K562 (cell line): ENCODE data around the gene FZD4. TPM values are rescaled to one million over a fixed set of nuclear protein-coding genes. Genes with fewer than 3 reads are reported as not detected.

Experiments
- ATAC-seq: fragments of 200-7000 bp; cut with Tn5 transposase; 3 replicates; pipeline ENCODE4 v1.9.1; 2020; ENCODE audit warnings: moderate library complexity
- BruUV-seq: library from RNA; stranded (reverse); fragments of 400-500 nt; replicated peaks from 2 replicates; lab custom pipeline; 2021; lab: Mats Ljungman, UMichigan
- CTCF ChIA-PET: fragments of 300-600 bp; formaldehyde crosslinking; extraction: SDS; loops from one replicate; lab custom pipeline; 2021; ENCODE audit warnings: low intra/inter-chr PET ratio; lab: Yijun Ruan, JAX
- POLR2A ChIA-PET: fragments of 300-600, 350-650 bp; sonication (Branson Sonifier 250); formaldehyde crosslinking; extraction: SDS; loops from one replicate; lab custom pipeline; 2021; ENCODE audit warnings: antibody characterized with exemption, inconsistent platforms; lab: Yijun Ruan, JAX
- DNase-seq, 4 experiments: peaks; one replicate each; pipeline versions ENCODE4 v3.0.0 to v3.0.0-alpha.2; 2011 to 2018; ENCODE audit warnings: low spot score in 3 of 4, mixed read lengths in 3 of 4; ENCODE audit errors: extremely low read depth in 1 of 4
- FAIRE-seq: peaks from 2 replicates; lab custom pipeline; 2011; peaks lifted over from hg19 to GRCh38; lab: Jason Lieb, UNC
- H2AFZ ChIP-seq: 2 replicates; pipeline ENCODE4 v1.6.0; 2011; ENCODE audit warnings: low read depth, low read length, control low read depth, inconsistent platforms
- H3K27ac ChIP-seq: fragments of 200-600 bp; 3 replicates; pipeline ENCODE4 v1.8.0; 2011; ENCODE audit warnings: low read depth, mild to moderate bottlenecking, control low read depth, inconsistent platforms, low read length, moderate library complexity, mixed read lengths; ENCODE audit errors: extremely low read depth
- H3K27me3 ChIP-seq, 2 experiments: fragments of 300-600 bp in 1 of 2; 2 replicates in 1 of 2; 3 replicates in 1 of 2; pipeline versions ENCODE4 v1.6.0 to v1.8.0; 2011; ENCODE audit warnings: inconsistent platforms in 2 of 2, low read length in 2 of 2, mild to moderate bottlenecking in 1 of 2, mixed read lengths in 1 of 2, moderate library complexity in 1 of 2; ENCODE audit not compliant: control insufficient read depth in 2 of 2, insufficient read depth in 2 of 2
- H3K36me3 ChIP-seq: fragments of 300-600 bp; 3 replicates; pipeline ENCODE4 v1.8.0; 2011; ENCODE audit warnings: mild to moderate bottlenecking, low read length, inconsistent platforms; ENCODE audit not compliant: control insufficient read depth, insufficient read depth
- H3K4me1 ChIP-seq, 2 experiments: fragments of 200-600 bp in 1 of 2; replicated peaks in 1 of 2; 2 replicates in 1 of 2; 3 replicates in 1 of 2; pipeline versions ENCODE4 v1.5.1 to v1.8.0; 2011; ENCODE audit warnings: inconsistent platforms in 2 of 2, low read length in 2 of 2, mild to moderate bottlenecking in 1 of 2, mixed read lengths in 1 of 2, moderate library complexity in 1 of 2; ENCODE audit not compliant: control insufficient read depth in 2 of 2, insufficient read depth in 2 of 2
- H3K4me2 ChIP-seq: 2 replicates; pipeline ENCODE4 v1.6.1; 2011; ENCODE audit warnings: low read length, control low read depth, inconsistent platforms, mixed read lengths; ENCODE audit not compliant: insufficient read depth
- H3K4me3 ChIP-seq: fragments of 200-600 bp; sonication (generic), shearing (Covaris generic); 2 replicates; pipeline ENCODE4 v1.5.1; 2016; ENCODE audit warnings: control low read depth, inconsistent platforms
- H3K79me2 ChIP-seq: fragments of 200-600 bp; 3 replicates; pipeline ENCODE4 v1.8.0; 2011; ENCODE audit warnings: low read length, inconsistent platforms; ENCODE audit not compliant: control insufficient read depth, insufficient read depth
- H3K9ac ChIP-seq, 2 experiments: 2 replicates each; pipeline versions ENCODE4 v1.6.0 to v1.6.1; 2011; ENCODE audit warnings: low read depth in 2 of 2, low read length in 2 of 2, control low read depth in 1 of 2, inconsistent platforms in 1 of 2, mild to moderate bottlenecking in 1 of 2, mixed read lengths in 1 of 2; ENCODE audit not compliant: insufficient read depth in 1 of 2
- H3K9me1 ChIP-seq: one replicate; pipeline ENCODE4 v1.6.0; 2011; ENCODE audit warnings: inconsistent platforms, mild to moderate bottlenecking, low read length, moderate library complexity; ENCODE audit not compliant: control insufficient read depth, insufficient read depth
- H3K9me3 ChIP-seq: replicated peaks from 2 replicates; pipeline ENCODE4 v1.5.1; 2011; ENCODE audit warnings: low read depth, low read length, inconsistent platforms; ENCODE audit not compliant: control insufficient read depth, insufficient read depth
- H4K20me1 ChIP-seq: replicated peaks from 2 replicates; pipeline ENCODE4 v1.6.1; 2011; ENCODE audit warnings: low read length, inconsistent platforms, mixed read lengths; ENCODE audit not compliant: control insufficient read depth, insufficient read depth
- ATF2 ChIP-seq: sonication (generic); formaldehyde crosslinking; IDR thresholded peaks from 2 replicates; pipeline ENCODE4 v1.8.1; 2022; ENCODE audit warnings: missing genetic modification reagents
- ATF6 ChIP-seq: sonication (generic); formaldehyde crosslinking; IDR thresholded peaks from 2 replicates; pipeline ENCODE4 v1.4.0; 2020; ENCODE audit warnings: mild to moderate bottlenecking, missing genetic modification reagents
- CBX1 ChIP-seq: sonication (generic); IDR thresholded peaks from 2 replicates; pipeline ENCODE4 v1.6.1; 2016; ENCODE audit warnings: antibody characterized with exemption, low read depth, mild to moderate bottlenecking
- CBX3 ChIP-seq, 2 experiments: IDR thresholded peaks; 1 replicate in 1 of 2; 2 replicates in 1 of 2; pipeline ENCODE4 v1.6.1; 2012; ENCODE audit warnings: inconsistent platforms in 2 of 2, low read length in 2 of 2, borderline replicate concordance in 1 of 2, control low read depth in 1 of 2
- CHCHD3 ChIP-seq: fragments of 250-450 bp; sonication (Bioruptor Pico); IDR thresholded peaks from 2 replicates; pipeline ENCODE4 v2.1.2; 2022; ENCODE audit warnings: mild to moderate bottlenecking
- DMBX1 ChIP-seq: fragments of 250-450 bp; sonication (Bioruptor Pico); IDR thresholded peaks from 2 replicates; pipeline ENCODE4 v1.8.0; 2022; ENCODE audit warnings: inconsistent platforms, mild to moderate bottlenecking, moderate library complexity, borderline replicate concordance
- E2F4 ChIP-seq: sonication (generic); formaldehyde crosslinking; IDR thresholded peaks from 2 replicates; pipeline ENCODE4 v1.8.0; 2022; ENCODE audit warnings: mild to moderate bottlenecking, low read depth, missing genetic modification reagents
- HLTF ChIP-seq: fragments of 450-650 bp; IDR thresholded peaks from 2 replicates; pipeline ENCODE4 v1.6.1; 2016
- MEF2A ChIP-seq: IDR thresholded peaks from 2 replicates; pipeline ENCODE4 v1.6.1; 2011; ENCODE audit warnings: low read depth, mild to moderate bottlenecking, low read length, moderate library complexity; ENCODE audit not compliant: control insufficient read depth
- NR1H2 ChIP-seq: sonication (generic); formaldehyde crosslinking; IDR thresholded peaks from 2 replicates; pipeline ENCODE4 v1.4.0; 2020; ENCODE audit warnings: mild to moderate bottlenecking, missing genetic modification reagents
- RAD51 ChIP-seq: fragments of 450-650 bp; IDR thresholded peaks from 2 replicates; pipeline ENCODE4 v1.7.1; 2016; ENCODE audit warnings: low read depth, mild to moderate bottlenecking, borderline replicate concordance
- SNAPC5 ChIP-seq: fragments of 250-450 bp; sonication (Bioruptor Pico); IDR thresholded peaks from 2 replicates; pipeline ENCODE4 v1.8.0; 2021; ENCODE audit warnings: moderate library complexity, mild to moderate bottlenecking, inconsistent platforms
- TRIM24 ChIP-seq, 2 experiments: fragments of 450-650 bp; IDR thresholded peaks; 2 replicates each; pipeline ENCODE4 v1.6.1; 2016
- ZC3H8 ChIP-seq: fragments of 450-650 bp; IDR thresholded peaks from 2 replicates; pipeline ENCODE4 v1.6.1; 2017
- ZEB2 ChIP-seq: fragments of 450-650 bp; IDR thresholded peaks from 2 replicates; pipeline ENCODE4 v1.6.1; 2016
- ZNF280B ChIP-seq: fragments of 250-450 bp; sonication (Bioruptor Pico); IDR thresholded peaks from 2 replicates; pipeline ENCODE4 v1.5.1; 2021; ENCODE audit warnings: mild to moderate bottlenecking
- ZNF354B ChIP-seq: fragments of 250-450 bp; sonication (Bioruptor Pico); IDR thresholded peaks from 2 replicates; pipeline ENCODE4 v1.4.0; 2020
- ZNF668 ChIP-seq: fragments of 250-450 bp; sonication (Bioruptor Pico); IDR thresholded peaks from 2 replicates; pipeline ENCODE4 v1.8.0; 2022; ENCODE audit warnings: mild to moderate bottlenecking, inconsistent platforms
- WGBS: fragments of 100-300 bp; shearing (Covaris generic); methylation state at CpG from one replicate; pipeline ENCODE4 v1.1.6; 2016; ENCODE audit warnings: low coverage, mixed read lengths; ENCODE audit not compliant: insufficient coverage; ENCODE audit errors: missing lambda C conversion rate; 5-methylcytosine and 5-hydroxymethylcytosine counted together
- in situ Hi-C: fragments of 300-500 bp; cut with MboI; formaldehyde crosslinking; loops from 4 replicates; pipeline ENCODE4 v1.15.0; 2018; ENCODE audit warnings: inconsistent platforms, mixed read lengths
- intact Hi-C: fragments of 100-400 bp; cut with micrococcal nuclease; formaldehyde crosslinking; loops from 2 replicates; pipeline ENCODE4 v1.14.2; 2022
- polyA plus RNA-seq, 8 experiments: library from polyadenylated mRNA; depleted of rRNA in 4 of 8; stranded (reverse) in 5 of 8; unstranded in 3 of 8; fragments of >200 nt; fragmentation: Nextera tagmentation in 2 of 8; fragmentation: Illumina TruSeq in 1 of 8; extraction: Ambion mirVana in 2 of 8; extraction: Trizol in 1 of 8; gene quantifications; 2 replicates each; pipeline versions ENCODE4 v1.2.1 to v1.2.3, GENCODE V29; 2011 to 2014; ENCODE audit warnings: inconsistent platforms in 1 of 8, missing spikeins in 1 of 8
- total RNA-seq, 7 experiments: library from RNA; depleted of rRNA in 6 of 7; stranded (reverse); fragments of >200 nt in 6 of 7; fragmentation: Illumina TruSeq in 2 of 7; extraction: Trizol in 2 of 7; gene quantifications; 2 replicates each; pipeline versions ENCODE4 v1.2.1 to v1.2.3, GENCODE V29; 2011 to 2021; ENCODE audit warnings: low replicate concordance in 1 of 7

Gene FZD4
- total and polyA plus RNA-seq, 9 of the 15 experiments (the other 6 are each of a cell fraction or from before 2014, with no cell fraction given), result 1.2 to 7.9 (median 5.8) TPM

GRCh38 chr11:86972734-86973133 is 17.5 kb upstream of the FZD4 start:
- Histone ChIP-seq H3K9me3 (peaks cover 8% of the 10 kb centered on the region; the same call in 1 of the 2 replicates), H3K9me1 (no peaks in the 10 kb centered on the region), H2AFZ (no peak overlapping the region), H3K4me1 (no peaks in the 10 kb centered on the region), H3K4me2 (no peak overlapping the region), H3K36me3 (no peaks in the 10 kb centered on the region), H3K27ac (no peak overlapping the region), H3K9ac (no peak overlapping the region), H3K27me3 (no peaks in the 10 kb centered on the region), H3K79me2 (no peaks in the 10 kb centered on the region), H3K4me3 (no peak overlapping the region), H4K20me1 (no peaks in the 10 kb centered on the region)
- in situ Hi-C loops, result no loop called here
- no peak for DNase-seq
- CTCF ChIA-PET, result no interaction called here
- WGBS, result 17% methylated on average over 1 of the region's 1 CpG
- no TSS peak for BruUV-seq
- ATAC-seq, result no peak
- POLR2A ChIA-PET, result no interaction called here
- intact Hi-C loops, result no loop called here
- FAIRE-seq, result peak; percentile 51
- TF ChIP-seq E2F4 (CRISPR knock-in tag) (no peak), ZNF354B (no peak), ZEB2 (0 out of 2 replicates have a peak, but pooled peaks have one; percentile 16), MEF2A (no peak), NR1H2 (no peak), ZNF668 (no peak), CBX3 (IDR thresholded peaks at IDR 0.05; ENCODE audit: borderline replicate concordance in 1 of 2, low read length in 2 of 2) (peak in 1 of 2 experiments; percentile 93; a peak in 2 of 3 replicates), ATF6 (no peak), DMBX1 (CRISPR knock-in tag) (no peak), ZNF280B (CRISPR knock-in tag) (peak; percentile 54; the same call in 1 of the 2 replicates), RAD51 (no peak), TRIM24 (IDR thresholded peaks at IDR 0.05) (peak; percentile 48 to 61; a peak in 2 of 4 replicates), ZC3H8 (no peak), CHCHD3 (CRISPR knock-in tag) (no peak), CBX1 (0 out of 2 replicates have a peak, but pooled peaks have one; percentile 31), SNAPC5 (no peak), HLTF (peak; percentile 90), ATF2 (no peak)
